NCI-H146 treated with DMSO at 0.1 percent for 48 hours (cell line): ENCODE measurements around the gene SIN3A.
A peak's percentile ranks its signal among the peaks of the same experiment; 100 is the strongest.
"Not testable (repeated sequence)": the region's sequence is repeated elsewhere in the genome, so short reads cannot be mapped to it uniquely, and the experiment has no call there.

ENCODE experiments used
- DNase-seq: peaks from one replicate; lab custom pipeline; 2025; ENCODE audit not compliant: unreplicated experiment; lab: John Stamatoyannopoulos, UW

SIN3A gene

GRCh38 chr15:75450307-75451201, 936 bp downstream of the SIN3A start:
- peak; percentile 85 for DNase-seq

- no peak for DNase-seq
These were observed 1.7 kb downstream of the SIN3A start for GRCh38 chr15:75449585-75450306.

- not testable (repeated sequence) for DNase-seq
These were observed 3.3 kb downstream of the SIN3A start for GRCh38 chr15:75448171-75448570.

DNA sequence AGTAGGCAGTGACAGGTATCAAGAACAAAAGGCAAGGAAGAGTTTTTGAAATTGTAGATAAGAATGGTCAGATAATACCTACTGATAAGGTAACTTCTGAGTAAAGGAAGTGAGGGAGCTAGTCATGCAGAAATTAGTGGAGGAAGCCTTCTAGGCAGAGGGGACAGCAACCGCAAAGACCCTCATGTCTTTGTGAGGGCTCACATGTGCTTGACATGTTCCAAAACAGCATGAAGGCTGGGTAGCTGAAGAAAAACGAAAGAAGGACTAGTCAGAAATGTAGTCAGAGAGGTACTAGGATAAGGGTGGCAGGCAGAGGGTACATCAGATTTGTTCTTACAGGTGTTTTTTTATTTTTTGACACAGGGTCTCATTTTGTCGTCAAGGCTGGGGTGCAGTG, 5.3 kb downstream of the SIN3A start:
- no peak for DNase-seq

DNA sequence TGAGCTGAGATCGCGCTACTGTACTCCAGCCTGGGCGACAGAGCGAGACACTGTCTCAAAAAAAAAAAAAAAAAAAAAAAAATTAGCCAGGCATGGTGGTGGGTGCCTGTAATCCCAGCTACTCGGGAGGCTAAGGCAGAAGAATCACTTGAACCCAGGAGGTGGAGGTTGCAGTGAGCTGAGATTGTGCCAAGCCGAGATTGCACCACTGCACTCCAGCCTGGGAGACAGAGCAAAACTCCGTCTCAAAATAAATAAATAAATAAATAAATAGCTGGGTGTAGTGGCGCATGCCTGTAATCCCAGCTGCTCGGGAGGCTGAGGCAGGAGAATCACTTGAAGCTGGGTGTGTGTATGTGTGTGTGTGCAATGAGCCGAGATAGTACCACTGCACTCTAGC, 6.2 kb downstream of the SIN3A start:
- DNase-seq, result not testable (repeated sequence)

DNA sequence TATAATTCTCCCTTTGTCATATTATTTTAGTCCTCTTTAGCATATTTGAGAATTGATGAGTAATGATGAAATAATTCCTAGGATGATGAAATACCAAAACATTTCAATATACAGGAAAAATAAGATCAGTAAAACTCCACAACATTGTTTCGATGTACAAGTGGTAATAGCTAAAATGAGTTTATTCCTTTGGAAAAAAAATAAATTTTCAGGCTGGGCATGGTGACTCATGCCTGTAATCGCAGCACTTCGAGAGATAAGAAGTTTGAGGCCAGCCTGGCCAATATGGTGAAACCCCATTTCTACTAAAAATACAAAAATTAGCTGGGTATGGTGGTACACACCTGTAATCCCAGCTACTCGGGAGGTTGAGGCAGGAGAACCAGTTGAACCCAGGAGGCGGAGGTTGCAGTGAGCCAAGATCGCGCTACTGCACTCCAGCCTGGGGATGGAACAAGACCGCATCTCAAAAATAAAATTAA, 7.5 kb downstream of the SIN3A start:
- not testable (repeated sequence) for DNase-seq

DNA sequence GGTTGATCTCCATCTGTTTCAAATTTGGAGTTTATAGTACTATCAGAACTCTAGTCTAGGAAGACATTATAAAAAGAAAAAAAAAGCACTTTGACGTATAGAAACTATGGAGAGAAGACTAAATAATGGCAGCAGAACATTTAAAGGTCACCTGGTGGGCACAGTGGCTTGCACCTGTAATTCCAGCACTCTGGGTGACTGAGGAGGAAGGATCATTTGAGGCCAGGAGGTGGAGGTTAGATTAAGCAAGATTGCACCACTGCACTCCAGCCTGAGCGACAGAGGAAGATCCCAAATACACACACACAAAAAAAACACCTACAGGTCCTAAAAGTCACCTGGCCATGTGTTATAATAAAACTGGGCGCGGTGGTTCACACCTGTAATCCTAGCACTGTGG, 13.8 kb downstream of the SIN3A start:
- no peak for DNase-seq

DNA sequence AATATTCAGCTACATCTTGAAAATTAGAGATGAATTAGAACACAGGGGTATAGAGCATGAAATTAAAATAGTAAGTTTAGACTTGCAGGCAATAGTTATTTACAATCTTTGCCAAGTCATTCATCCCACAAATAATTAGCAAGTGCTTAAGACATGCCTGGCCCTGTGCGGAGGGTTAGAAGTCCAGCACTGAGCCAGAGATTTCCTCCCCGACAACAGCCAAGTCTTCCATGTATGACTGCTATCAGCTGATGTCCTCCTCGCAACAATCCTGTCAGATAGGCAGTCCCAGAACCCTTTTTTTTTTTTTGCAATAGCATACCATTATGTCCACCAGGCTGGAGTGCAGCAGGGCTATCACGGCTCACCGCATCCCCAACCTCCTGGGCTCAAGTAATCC, 14.6 kb downstream of the SIN3A start:
- DNase-seq, result no peak

DNA sequence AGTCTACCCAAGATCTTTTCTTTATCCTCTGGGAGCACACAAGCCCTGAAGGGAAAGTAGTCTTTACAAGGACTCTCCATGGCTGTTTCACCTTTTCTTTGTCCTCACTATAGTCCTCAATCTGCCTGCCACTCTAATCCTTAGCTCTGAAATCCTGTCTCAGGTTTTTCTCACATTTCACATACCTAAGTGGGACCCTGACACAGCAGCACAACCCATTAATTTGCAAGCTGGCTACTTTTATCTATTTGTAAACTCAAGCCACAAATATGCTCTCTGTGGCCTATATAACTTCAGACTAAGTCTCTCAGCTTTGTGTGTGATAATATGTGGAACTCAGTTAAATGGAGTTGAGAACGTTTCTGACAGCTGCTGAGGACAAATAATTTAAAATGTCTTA, 19.8 kb downstream of the SIN3A start:
- no peak for DNase-seq

- no peak for DNase-seq
These were observed 20.2 kb downstream of the SIN3A start for GRCh38 chr15:75431270-75431669.

DNA sequence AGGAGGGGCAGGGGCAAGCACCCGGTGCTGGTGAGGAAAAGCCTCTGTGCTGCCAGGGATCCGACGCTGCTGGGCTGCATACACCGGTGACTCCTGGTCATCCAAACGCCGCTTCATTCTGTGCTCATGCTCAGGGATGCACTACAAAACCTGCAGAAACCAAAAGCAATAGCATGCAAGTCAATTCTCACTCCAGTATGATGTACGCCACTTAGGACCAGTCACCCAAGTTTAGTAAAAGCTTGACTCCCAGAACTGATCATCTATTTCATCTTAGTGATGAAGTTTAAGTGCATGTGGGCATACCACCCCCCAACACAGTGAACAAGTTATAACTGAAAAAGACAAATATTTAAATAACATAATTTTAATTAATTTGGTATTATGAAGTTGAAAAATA, 21.2 kb downstream of the SIN3A start:
- DNase-seq, result no peak

DNA sequence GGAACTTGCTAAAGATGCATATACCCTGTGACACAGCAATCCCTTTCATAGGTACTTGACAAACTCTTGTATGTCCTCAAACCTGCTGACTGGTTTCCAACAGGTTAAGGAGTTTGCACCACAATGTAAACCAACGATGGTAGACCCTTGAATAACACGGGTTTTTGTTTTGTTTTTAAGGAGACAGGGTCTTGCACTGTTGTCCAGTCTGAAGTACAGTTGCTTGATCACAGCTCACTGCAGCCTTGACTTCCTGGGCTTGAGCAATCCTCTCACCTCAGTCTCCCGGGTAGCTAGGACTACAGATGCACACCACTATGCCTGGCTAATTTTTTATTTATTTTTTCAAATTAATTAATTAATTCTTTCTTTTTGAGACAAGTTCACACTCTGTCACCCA, 23.3 kb downstream of the SIN3A start:
- DNase-seq, result no peak

DNA sequence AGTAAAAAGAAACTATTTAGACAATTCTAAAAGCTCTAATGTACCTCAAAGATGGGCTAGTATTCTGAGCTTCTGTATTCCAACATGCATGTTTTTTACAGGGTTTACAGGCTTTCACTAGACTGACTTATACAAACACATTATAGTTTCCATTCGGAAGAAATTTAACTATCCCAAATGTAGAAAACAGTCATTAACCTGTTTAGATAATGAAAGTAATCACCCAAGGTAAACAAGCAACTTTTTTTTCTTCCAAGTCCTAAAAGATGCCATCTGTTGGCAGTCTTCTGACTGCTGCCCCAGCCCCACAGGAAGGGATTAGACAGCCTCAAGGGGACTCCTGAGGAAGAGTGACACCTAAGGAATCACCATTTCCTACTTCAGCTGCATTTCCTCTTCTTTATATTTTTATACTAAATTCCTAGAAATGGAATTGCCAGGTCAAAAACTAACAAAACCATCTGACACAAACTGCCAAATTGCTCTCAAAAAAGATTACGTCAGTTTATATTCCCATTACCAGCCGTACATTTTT, 25.5 kb downstream of the SIN3A start:
- DNase-seq, result no peak

DNA sequence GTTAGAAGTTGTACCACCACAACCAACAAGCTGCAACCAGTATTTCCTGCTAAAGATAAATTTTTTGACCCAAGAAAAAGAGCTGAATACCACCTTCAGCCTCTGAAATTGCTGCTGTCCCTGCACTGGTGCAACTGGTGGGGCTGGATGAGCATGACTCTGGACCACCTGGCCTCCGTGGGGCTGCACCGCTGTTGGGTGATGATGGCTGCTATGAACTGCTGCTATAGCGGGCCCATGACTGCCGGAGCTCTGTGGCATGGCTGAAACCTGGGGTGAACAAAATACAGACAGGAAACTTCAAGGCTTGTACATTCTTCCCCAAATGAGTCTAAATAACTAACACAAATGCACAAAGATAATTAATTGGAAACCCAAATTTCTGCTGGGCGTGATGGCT, 28.9 kb downstream of the SIN3A start:
- DNase-seq, result no peak

DNA sequence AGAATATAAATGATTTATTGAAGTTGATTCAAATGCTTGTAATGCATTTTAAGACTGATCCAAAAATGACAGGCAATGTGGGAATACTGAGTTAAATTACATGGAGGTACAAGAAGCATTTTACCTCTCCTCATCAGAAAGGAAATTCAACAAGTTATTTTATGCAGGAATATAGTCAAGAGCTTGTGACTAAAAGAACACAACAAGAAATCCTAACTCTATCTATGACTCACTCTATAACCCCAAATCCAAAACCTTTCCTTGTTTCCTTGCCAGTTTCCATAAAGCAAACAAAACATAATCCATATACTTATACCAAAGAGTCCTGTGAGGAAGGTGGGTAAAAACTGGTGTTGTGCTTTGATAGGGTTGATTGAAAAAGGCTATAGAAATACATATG, 30.8 kb downstream of the SIN3A start:
- DNase-seq, result no peak

DNA sequence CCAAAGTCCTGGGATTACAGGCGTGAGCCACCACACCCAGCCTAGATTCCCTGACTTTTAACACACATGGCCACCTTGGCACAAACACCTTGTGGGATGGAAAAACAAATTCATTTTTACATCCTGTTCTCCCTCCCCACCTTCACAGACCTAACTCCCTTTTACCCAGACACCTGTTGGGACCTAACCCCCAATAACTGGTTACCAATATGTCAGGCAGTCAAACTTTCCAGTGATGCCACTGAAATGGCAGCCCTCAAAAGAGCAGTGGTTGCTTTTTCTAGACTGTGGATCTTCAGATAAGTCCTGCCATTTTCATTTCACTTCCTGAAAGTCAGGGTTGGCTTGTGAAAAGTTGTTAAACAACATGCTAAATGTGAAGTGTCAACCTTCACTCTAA, 34.9 kb downstream of the SIN3A start:
- no peak for DNase-seq

DNA sequence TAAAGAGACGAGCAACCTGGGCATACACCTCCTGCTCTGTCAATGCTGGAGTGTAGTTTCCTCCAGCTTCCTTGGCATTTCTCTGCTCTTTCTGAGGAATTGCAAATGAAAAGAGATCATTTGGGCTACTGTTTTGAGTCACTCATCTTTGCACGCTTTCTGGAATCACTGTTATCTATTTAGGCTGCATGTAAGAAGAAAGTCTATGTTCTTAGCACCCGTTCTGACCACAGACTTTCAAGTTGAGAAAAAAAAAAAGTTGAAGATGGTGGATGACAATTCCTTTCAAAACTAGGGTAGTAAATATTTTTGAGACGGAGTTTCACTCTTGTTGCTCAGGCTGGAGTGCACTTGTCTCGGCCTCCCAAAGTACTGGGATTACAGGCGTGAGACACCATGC, 41.3 kb downstream of the SIN3A start:
- DNase-seq, result no peak

DNA sequence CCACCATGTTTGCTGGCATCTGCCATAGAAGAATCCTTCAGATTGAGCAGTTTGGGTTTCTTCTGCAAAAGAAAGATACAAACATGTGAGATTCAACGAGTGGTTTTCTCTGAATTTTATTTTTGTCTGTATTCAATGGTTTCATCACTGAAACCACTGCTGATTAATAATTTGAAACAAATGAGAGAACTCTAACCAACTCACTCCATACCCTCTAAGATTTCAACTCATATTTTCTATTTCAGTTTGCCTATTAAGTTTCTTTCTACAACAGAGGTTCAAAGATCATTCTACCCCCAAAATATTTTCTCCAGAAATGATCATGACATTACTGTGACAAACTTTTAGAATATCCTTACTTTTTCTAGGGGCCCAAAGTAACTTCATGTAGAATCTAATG, 44.4 kb downstream of the SIN3A start:
- no peak for DNase-seq

DNA sequence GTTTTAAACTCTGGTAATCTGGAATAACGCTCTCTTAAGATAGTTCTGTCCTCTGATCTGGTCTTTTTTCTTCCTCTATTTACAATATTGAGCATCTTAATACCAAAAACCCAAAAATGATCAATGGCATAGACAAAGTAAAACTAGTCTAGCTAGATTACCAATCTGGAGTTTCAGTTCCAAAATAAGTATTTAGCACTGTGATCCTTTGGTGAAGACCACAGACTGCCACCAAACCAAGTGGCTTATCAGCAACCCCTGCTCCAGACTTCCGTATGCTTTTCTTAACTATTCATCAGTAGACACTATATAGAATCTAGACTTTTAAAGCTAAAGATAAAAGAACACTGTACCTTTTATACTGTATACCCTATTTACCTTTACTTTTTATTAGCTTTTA, 47.6 kb downstream of the SIN3A start:
- no peak for DNase-seq

- no peak for DNase-seq
These were observed 54.0 kb downstream of the SIN3A start for GRCh38 chr15:75397494-75397893.

- DNase-seq, result no peak
These were observed 61.6 kb downstream of the SIN3A start for GRCh38 chr15:75389791-75390382.

GRCh38 chr15:75383986-75384385, 67.5 kb downstream of the SIN3A start:
- DNase-seq, result peak; percentile 62
